ENCODE data around the gene SCN3A. TPM values are rescaled to one million over a fixed set of nuclear protein-coding genes. Genes with fewer than 3 reads are reported as not detected.

SCN3A gene
- total RNA-seq, 1 donor from 2014 or later, result 0.16 TPM

DNA sequence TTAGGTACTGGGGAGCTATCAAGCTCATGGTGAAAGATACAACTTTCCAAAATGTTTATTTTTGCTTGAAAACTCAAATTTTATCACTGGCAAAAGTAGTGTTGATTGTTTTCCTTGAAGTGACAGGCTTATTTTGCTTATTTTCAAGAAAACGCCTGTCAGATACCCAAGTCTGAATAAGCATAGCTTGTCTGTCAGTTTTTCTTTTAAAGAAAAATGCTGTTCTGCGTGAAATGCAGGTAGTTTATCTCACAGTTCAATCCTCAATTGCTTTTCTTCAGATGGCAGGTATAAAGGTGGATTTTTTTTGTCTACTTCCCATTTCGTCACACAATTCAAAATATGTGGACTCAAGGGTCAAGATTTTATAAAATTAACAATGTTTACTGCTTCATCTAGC lies 145.9 kb downstream of the SCN3A start:
- H3K4me3 Mint-ChIP-seq, result no peak overlapping the region
- H3K27ac Mint-ChIP-seq, result no peak overlapping the region
- H3K4me1 Mint-ChIP-seq, result peaks cover 20% of the 10 kb centered on the region
- H3K9me3 Mint-ChIP-seq, result no peaks in the 10 kb centered on the region
- H3K36me3 Mint-ChIP-seq, result no peaks in the 10 kb centered on the region
- TF ChIP-seq, protein P1, sequence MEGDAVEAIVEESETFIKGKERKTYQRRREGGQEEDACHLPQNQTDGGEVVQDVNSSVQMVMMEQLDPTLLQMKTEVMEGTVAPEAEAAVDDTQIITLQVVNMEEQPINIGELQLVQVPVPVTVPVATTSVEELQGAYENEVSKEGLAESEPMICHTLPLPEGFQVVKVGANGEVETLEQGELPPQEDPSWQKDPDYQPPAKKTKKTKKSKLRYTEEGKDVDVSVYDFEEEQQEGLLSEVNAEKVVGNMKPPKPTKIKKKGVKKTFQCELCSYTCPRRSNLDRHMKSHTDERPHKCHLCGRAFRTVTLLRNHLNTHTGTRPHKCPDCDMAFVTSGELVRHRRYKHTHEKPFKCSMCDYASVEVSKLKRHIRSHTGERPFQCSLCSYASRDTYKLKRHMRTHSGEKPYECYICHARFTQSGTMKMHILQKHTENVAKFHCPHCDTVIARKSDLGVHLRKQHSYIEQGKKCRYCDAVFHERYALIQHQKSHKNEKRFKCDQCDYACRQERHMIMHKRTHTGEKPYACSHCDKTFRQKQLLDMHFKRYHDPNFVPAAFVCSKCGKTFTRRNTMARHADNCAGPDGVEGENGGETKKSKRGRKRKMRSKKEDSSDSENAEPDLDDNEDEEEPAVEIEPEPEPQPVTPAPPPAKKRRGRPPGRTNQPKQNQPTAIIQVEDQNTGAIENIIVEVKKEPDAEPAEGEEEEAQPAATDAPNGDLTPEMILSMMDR (IDR thresholded peaks at IDR 0.05; ENCODE audit: unreplicated experiment), result no peak
- no peaks in the 10 kb centered on the region for H3K27me3 Mint-ChIP-seq (ENCODE audit: low read depth)
- DNase-seq (ENCODE audit: low spot score in 2 of 2, unreplicated experiment in 2 of 2), result no peak

DNA sequence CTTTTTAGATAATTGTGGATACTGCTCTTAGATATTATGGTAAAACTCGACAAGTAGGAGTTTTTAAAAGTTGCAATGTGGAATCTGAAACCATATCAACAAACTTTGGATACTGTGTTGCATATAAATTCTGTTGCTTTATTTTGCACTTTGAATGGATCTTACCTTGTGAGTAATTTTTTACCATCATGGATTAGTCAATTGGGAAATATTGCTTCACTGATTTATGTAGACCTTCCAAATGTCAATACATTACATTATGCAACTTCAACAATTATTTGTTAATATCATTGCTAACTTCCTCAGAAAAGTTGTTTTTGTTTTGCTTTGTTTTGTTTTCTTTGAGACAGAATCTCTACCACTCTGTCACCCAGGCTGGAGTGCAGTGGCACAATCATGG lies 146.5 kb downstream of the SCN3A start:
- no peaks in the 10 kb centered on the region for H3K9me3 Mint-ChIP-seq
- no peak for DNase-seq (ENCODE audit: low spot score in 2 of 2, unreplicated experiment in 2 of 2)
- no peak overlapping the region for H3K4me3 Mint-ChIP-seq
- H3K27me3 Mint-ChIP-seq (ENCODE audit: low read depth), result no peaks in the 10 kb centered on the region
- peaks cover 20% of the 10 kb centered on the region for H3K4me1 Mint-ChIP-seq
- TF ChIP-seq, protein P1 (IDR thresholded peaks at IDR 0.05; ENCODE audit: unreplicated experiment), result no peak
- no peak overlapping the region for H3K27ac Mint-ChIP-seq
- no peaks in the 10 kb centered on the region for H3K36me3 Mint-ChIP-seq

DNA sequence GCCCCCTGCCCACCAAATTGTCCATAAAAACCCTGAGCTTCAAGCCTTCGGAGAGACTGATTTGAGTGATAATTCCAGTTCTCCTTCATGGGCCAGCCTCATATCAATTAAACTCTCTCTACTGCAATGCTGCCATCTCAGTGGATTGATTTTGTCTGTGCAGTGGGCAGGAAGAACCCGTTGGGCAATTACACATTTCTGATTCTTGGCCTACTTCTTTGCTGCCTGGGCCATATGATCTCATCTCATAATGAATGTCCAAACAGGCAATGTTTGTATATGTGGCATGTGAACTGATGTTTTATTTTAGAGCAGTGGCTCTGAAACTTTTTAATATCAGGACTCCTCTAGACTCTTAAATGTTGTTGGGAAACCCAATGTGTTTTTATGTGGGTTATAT lies 147.3 kb downstream of the SCN3A start:
- no peak overlapping the region for H3K27ac Mint-ChIP-seq
- no peaks in the 10 kb centered on the region for H3K9me3 Mint-ChIP-seq
- DNase-seq (ENCODE audit: low spot score in 2 of 2, unreplicated experiment in 2 of 2), result no peak
- H3K27me3 Mint-ChIP-seq (ENCODE audit: low read depth), result no peaks in the 10 kb centered on the region
- H3K36me3 Mint-ChIP-seq, result no peaks in the 10 kb centered on the region
- H3K4me3 Mint-ChIP-seq, result no peak overlapping the region
- peaks cover 20% of the 10 kb centered on the region for H3K4me1 Mint-ChIP-seq
- TF ChIP-seq, protein P1 (IDR thresholded peaks at IDR 0.05; ENCODE audit: unreplicated experiment), result no peak

DNA sequence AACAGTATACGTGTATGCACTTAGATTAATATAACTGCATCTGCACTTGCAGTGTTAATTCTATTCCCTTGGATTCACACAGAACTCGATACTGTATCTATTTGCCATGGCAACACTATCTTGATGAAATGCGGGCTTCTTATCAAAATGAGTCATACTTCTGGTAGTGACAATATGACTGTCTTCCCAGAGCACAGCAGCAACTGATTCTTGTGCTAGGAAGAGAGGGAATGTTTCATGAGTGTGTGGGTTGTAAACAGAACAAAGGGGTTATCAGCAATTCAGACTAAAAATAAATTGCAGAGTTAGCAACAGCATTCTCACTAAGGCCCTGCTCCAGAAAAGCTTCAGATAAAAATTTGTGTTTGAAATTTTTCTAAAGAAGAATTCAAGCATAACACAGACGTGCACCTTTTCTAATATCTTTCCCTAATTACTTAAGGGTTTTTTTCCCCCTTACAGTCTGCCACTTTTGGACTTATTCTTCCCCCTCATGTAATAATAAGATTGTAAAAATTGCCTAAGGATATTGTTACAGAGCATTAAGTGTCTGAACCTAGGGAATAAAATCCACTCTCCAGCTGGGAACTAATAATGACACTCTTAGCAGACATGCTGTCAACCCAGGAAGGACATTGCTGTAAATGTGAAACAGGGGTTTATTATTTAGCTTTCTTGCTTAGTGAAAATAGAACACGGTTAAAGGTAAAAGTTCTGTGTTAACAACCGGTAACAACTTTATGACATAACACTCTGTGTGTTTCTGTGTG lies 148.6 kb downstream of the SCN3A start:
- Mint-ChIP-seq H3K4me1 (peaks cover 20% of the 10 kb centered on the region), H3K9me3 (no peaks in the 10 kb centered on the region), H3K27ac (peak overlapping the region; percentile 54), H3K27me3 (ENCODE audit: low read depth) (no peaks in the 10 kb centered on the region), H3K36me3 (no peaks in the 10 kb centered on the region), H3K4me3 (no peak overlapping the region)
- TF ChIP-seq, protein P1 (IDR thresholded peaks at IDR 0.05; ENCODE audit: unreplicated experiment), result no peak
- DNase-seq (ENCODE audit: low spot score in 2 of 2, unreplicated experiment in 2 of 2), result no peak

DNA sequence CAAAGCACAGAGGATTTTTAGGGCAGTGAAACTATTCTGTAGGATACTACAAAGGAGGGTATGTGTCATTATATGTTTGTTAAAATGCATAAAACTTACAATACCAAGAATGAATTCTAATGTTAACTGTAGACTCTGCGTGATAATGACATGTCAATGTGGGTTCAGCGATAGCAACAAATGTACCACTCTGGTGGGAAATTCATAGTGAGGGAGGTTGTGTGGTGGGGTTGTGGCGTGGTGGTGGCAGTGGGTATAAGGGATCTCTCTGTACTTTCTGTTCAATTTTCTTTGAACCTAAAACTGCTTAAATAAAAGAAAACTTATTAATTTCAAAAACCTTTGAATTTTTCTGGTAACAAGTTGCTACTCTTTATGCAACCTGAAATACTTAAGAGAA lies 149.2 kb downstream of the SCN3A start:
- H3K27ac Mint-ChIP-seq, result no peak overlapping the region
- no peak overlapping the region for H3K4me3 Mint-ChIP-seq
- no peaks in the 10 kb centered on the region for H3K9me3 Mint-ChIP-seq
- no peak for DNase-seq (ENCODE audit: low spot score in 2 of 2, unreplicated experiment in 2 of 2)
- peaks cover 20% of the 10 kb centered on the region for H3K4me1 Mint-ChIP-seq
- H3K27me3 Mint-ChIP-seq (ENCODE audit: low read depth), result no peaks in the 10 kb centered on the region
- TF ChIP-seq, protein P1 (IDR thresholded peaks at IDR 0.05; ENCODE audit: unreplicated experiment), result no peak
- H3K36me3 Mint-ChIP-seq, result no peaks in the 10 kb centered on the region
